NCI-H187 treated with DMSO at 0.1 percent for 48 hours (cell line): ENCODE data around the gene S100A3.
"Not testable (repeated sequence)": the region's sequence is repeated elsewhere in the genome, so short reads cannot be mapped to it uniquely, and the experiment has no call there.

Experiments used
- DNase-seq: peaks from one replicate; lab custom pipeline; 2025; lab: John Stamatoyannopoulos, UW

S100A3 gene

GRCh38 chr1:153548722-153549688 lies at the start of gene S100A3:
S100A3 (minus strand) TSS chr1:153549258; CDS start chr1:153548485, 773 bp downstream.
- DNase-seq: no peak

- no peak for DNase-seq
These were observed 49.5 kb upstream of the S100A3 start for GRCh38 chr1:153598309-153599172.

GRCh38 chr1:153597206-153597605 lies 48.1 kb upstream of the S100A3 start:
- DNase-seq: no peak

GRCh38 chr1:153592748-153593147 lies 43.7 kb upstream of the S100A3 start:
- no peak for DNase-seq

- no peak for DNase-seq
These were observed 39.4 kb upstream of the S100A3 start for GRCh38 chr1:153588482-153588881.

GRCh38 chr1:153588033-153588432 lies 39.0 kb upstream of the S100A3 start:
- DNase-seq: not testable (repeated sequence)

- no peak for DNase-seq
These were observed 38.3 kb upstream of the S100A3 start for GRCh38 chr1:153587314-153587713.

- no peak for DNase-seq
These were observed 37.3 kb upstream of the S100A3 start for GRCh38 chr1:153586347-153586746.

GRCh38 chr1:153585006-153585405 lies 35.9 kb upstream of the S100A3 start:
- no peak for DNase-seq

- no peak for DNase-seq
These were observed 34.9 kb upstream of the S100A3 start for GRCh38 chr1:153583976-153584375.

- not testable (repeated sequence) for DNase-seq
These were observed 34.5 kb upstream of the S100A3 start for GRCh38 chr1:153583514-153583913.

GRCh38 chr1:153582836-153583235 lies 33.8 kb upstream of the S100A3 start:
- DNase-seq: not testable (repeated sequence)

- no peak for DNase-seq
These were observed 29.9 kb upstream of the S100A3 start for GRCh38 chr1:153578936-153579335.

GRCh38 chr1:153578490-153578889 lies 29.4 kb upstream of the S100A3 start:
- DNase-seq: no peak

- DNase-seq: no peak
These were observed 28.6 kb upstream of the S100A3 start for GRCh38 chr1:153577624-153578051.

GRCh38 chr1:153577138-153577537 lies 28.1 kb upstream of the S100A3 start:
- no peak for DNase-seq

GRCh38 chr1:153575497-153575896 lies 26.4 kb upstream of the S100A3 start:
- not testable (repeated sequence) for DNase-seq

GRCh38 chr1:153575081-153575491 lies 26.0 kb upstream of the S100A3 start:
- DNase-seq: not testable (repeated sequence)

GRCh38 chr1:153573351-153573750 lies 24.3 kb upstream of the S100A3 start:
- DNase-seq: no peak

GRCh38 chr1:153572569-153573015 lies 23.5 kb upstream of the S100A3 start:
- DNase-seq: no peak

GRCh38 chr1:153571706-153572105 lies 22.6 kb upstream of the S100A3 start:
- no peak for DNase-seq

- no peak for DNase-seq
These were observed 21.8 kb upstream of the S100A3 start for GRCh38 chr1:153570874-153571273.
